Astrocyte of the cerebellum (primary cell): ENCODE data around the gene EME2.

Experiments
- DNase-seq: peaks from one replicate; pipeline ENCODE4 v3.0.0-alpha.2; 2011; ENCODE audit warnings: low read depth
- H3K4me3 ChIP-seq: 2 replicates; pipeline ENCODE4 v1.5.1; 2011; ENCODE audit warnings: mild to moderate bottlenecking, low read depth, low read length, moderate library complexity
- in situ Hi-C: cut with HindIII; loops from 2 replicates; pipeline ENCODE4 v1.10.0; 2017; ENCODE audit warnings: low sequenced_read_pairs
- TF ChIP-seq, protein P1 (sequence below): IDR thresholded peaks from 2 replicates; pipeline ENCODE4 v1.5.1; 2012; ENCODE audit warnings: low read length, low read depth, moderate library complexity, mild to moderate bottlenecking; ENCODE audit errors: missing control alignments

Gene EME2

DNA sequence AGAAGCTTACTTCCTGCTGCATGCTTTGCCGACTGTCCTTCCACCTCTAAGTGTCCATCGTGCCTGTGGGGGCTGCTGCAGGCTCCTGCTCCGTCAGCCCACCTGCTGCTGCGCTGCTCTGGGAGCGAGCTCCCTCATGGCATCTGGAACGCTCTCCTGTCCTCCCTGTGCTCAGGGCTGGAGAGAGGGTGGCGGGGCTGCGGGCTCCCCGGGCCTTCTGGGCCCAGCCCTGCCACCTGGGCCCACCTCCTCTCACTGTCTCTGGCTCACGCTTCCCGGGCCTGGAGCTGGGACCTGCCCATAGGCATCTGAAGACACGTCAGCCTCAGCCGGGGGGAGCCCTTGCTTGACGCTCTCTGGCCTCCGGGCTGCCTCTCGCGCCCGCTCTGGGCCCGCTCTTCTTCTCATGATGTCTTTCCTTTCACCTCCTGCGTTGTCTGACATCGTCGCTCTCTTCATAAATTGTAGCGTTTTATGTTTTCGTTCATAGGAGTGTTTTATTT, 28.2 kb upstream of the EME2 start:
- H3K4me3 ChIP-seq, result no peak overlapping the region
- TF ChIP-seq, protein P1, sequence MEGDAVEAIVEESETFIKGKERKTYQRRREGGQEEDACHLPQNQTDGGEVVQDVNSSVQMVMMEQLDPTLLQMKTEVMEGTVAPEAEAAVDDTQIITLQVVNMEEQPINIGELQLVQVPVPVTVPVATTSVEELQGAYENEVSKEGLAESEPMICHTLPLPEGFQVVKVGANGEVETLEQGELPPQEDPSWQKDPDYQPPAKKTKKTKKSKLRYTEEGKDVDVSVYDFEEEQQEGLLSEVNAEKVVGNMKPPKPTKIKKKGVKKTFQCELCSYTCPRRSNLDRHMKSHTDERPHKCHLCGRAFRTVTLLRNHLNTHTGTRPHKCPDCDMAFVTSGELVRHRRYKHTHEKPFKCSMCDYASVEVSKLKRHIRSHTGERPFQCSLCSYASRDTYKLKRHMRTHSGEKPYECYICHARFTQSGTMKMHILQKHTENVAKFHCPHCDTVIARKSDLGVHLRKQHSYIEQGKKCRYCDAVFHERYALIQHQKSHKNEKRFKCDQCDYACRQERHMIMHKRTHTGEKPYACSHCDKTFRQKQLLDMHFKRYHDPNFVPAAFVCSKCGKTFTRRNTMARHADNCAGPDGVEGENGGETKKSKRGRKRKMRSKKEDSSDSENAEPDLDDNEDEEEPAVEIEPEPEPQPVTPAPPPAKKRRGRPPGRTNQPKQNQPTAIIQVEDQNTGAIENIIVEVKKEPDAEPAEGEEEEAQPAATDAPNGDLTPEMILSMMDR, result no peak
- no peak for DNase-seq
- in situ Hi-C loops, result loop anchor here (10.0 kb wide), 1 partner anchor 60 kb away; no protein-coding TSS in a partner anchor

DNA sequence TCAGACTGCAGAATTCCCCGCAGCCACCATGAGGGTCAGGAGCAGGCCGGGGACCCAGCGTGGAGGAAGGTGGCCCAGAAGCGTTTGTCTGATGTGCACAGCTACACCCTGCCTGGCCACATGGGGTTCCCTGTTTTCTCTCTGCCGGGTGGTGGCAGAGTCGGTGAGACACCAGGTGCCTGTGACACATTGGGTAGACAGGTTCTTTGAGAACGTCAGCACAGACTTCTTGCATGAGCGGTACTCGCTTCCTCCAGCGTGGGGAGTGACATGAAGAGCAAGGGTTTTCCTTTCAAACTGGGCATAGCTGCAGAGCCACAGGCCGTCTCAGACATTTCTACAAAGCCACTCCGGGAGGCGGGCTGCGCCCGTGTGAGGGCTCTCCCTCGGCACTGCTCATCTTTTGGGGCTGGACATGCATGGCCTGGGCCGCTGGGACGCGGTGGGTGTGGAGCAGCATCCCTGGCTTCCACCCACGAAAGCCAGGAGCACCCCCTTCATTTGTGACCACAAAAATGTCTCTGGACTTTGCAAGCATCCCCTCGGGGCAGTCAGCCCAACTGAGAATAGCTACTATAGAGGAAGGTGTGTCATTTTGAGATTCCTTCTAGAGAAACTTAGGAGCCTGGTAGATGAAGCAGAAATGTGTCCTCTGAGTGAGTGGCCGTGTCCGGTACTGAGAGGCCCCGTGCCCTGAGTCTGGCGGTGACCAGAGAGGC, 27.3 kb upstream of the EME2 start:
- in situ Hi-C loops, result loop anchor here (10.0 kb wide), 1 partner anchor 61 kb away; no protein-coding TSS in a partner anchor
- TF ChIP-seq, protein P1, result no peak
- DNase-seq, result peak; percentile 78
- peak overlapping the region; percentile 21 for H3K4me3 ChIP-seq

DNA sequence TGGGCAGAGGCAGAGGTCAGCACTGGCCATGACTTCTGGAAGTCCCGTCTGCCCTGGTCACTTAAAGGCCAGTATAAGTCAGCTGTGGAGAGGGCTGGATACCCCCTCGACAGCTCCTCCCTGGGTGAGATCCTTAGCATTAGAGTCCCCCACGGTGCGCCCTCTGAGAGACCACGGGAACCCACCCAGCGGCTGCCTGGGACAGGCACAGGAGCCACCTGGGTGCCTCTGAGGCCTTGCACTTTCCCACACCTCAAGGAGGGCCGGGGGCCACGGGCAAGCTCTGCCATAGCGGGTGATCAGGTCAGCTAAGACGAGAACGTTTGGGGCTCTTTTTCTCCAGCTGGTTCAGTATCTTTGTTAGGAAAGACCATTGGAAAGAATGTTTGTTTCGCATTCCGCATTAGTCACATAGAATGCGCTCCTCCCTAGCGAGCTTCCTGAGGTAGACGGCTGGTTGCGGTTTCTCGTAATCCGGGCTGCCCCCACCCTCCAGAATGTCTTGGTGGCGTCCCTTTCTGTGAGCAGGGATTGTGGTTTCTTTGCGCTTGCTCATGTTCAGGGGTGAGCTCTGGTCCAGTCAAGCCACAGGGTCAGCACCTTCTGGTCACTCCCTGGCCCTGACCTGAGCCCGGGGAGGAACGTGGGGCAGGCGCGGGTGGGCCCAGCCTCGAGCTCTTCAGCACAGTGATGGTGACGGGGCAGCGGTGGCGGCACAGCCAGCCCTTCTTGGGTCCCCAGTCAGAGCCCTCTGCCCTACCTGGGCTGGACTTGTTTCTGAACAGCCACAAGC, 26.5 kb upstream of the EME2 start:
- peak overlapping the region; percentile 21 for H3K4me3 ChIP-seq
- in situ Hi-C loops, result loop anchor here (10.0 kb wide), 1 partner anchor 61 kb away; no protein-coding TSS in a partner anchor
- TF ChIP-seq, protein P1, result no peak
- peak; percentile 90 for DNase-seq

DNA sequence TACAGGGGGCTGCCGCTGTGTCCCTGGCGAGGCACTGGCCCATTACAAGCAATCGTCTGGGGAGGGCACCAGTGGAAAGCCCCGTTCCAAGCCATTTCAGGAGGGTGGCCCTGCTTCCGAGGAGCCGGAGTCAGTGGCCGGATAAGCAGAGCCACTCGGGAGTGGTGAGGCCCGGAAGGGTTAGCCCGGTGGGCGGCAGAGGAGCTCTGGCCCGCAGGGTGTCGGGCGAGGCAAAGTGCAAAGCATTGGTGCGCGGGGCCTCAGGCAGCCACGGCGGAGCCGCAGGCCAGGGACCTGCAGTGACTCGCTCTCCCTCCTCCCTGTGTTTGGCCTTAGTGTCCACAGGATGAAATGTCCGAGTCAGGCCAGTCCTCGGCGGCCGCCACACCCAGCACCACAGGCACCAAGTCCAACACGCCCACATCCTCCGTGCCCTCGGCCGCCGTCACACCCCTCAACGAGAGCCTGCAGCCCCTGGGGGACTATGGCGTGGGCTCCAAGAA, 25.9 kb upstream of the EME2 start:
- TF ChIP-seq, protein P1, result no peak
- in situ Hi-C loops, result loop anchor here (10.0 kb wide), 1 partner anchor 62 kb away; no protein-coding TSS in a partner anchor
- no peak overlapping the region for H3K4me3 ChIP-seq
- no peak for DNase-seq

DNA sequence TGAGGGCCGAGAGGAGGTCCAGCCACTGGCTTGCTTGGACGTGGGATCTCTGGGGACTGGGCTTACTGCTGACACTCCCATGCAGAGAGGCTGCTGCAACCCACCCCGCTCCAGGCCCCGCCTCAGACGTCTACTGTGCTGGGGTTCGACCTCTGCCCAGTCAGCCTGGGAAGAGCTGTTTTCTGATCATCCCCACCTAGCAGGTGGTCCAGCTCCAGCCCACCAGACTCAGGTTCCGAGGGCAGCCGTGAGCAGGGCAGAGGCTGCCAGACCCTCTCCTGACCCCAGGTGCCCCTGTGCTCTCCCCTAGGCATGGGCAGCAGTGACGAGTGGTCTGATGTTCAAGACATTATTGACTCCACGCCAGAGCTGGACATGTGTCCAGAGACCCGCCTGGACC, 24.7 kb upstream of the EME2 start:
- TF ChIP-seq, protein P1, result no peak
- DNase-seq, result no peak
- no peak overlapping the region for H3K4me3 ChIP-seq
- in situ Hi-C loops, result loop anchor here (10.0 kb wide), 1 partner anchor 63 kb away; no protein-coding TSS in a partner anchor
